HepG2 (cell line): ENCODE data around the gene HECTD4. TPM values are rescaled to one million over a fixed set of nuclear protein-coding genes. Genes with fewer than 3 reads are reported as not detected.

Source experiments
- CBX5 ChIP-seq: sonication (generic); formaldehyde crosslinking; IDR thresholded peaks from 2 replicates; pipeline ENCODE4 v1.4.0; 2020; ENCODE audit warnings: missing genetic modification reagents, borderline replicate concordance
- ELF4 ChIP-seq: sonication (generic); formaldehyde crosslinking; IDR thresholded peaks from 2 replicates; pipeline ENCODE4 v1.5.0; 2020; ENCODE audit warnings: missing genetic modification reagents, mild to moderate bottlenecking, moderate library complexity, borderline replicate concordance
- KDM4B ChIP-seq: sonication (generic); formaldehyde crosslinking; IDR thresholded peaks from 2 replicates; pipeline ENCODE4 v1.4.0; 2020; ENCODE audit warnings: missing genetic modification reagents
- POGZ ChIP-seq: sonication (generic); formaldehyde crosslinking; IDR thresholded peaks from 2 replicates; pipeline ENCODE4 v1.4.0; 2020; ENCODE audit warnings: mild to moderate bottlenecking, missing genetic modification reagents
- POLR2A ChIP-seq, 2 experiments: IDR thresholded peaks; 2 replicates each; pipeline ENCODE4 v1.6.1; 2011; ENCODE audit warnings: low read depth in 2 of 2, low read length in 2 of 2, mild to moderate bottlenecking in 1 of 2, moderate library complexity in 1 of 2; ENCODE audit not compliant: insufficient read depth in 1 of 2
- PRDM15 ChIP-seq: sonication (generic); formaldehyde crosslinking; IDR thresholded peaks from 2 replicates; pipeline ENCODE4 v1.4.0; 2020; ENCODE audit warnings: missing genetic modification reagents
- TBX3 ChIP-seq: fragments of 450-650 bp; IDR thresholded peaks from 2 replicates; pipeline ENCODE4 v1.6.1; 2017; ENCODE audit warnings: antibody characterized with exemption, mild to moderate bottlenecking, inconsistent platforms, borderline replicate concordance
- THAP8 ChIP-seq: sonication (generic); formaldehyde crosslinking; IDR thresholded peaks from 2 replicates; pipeline ENCODE4 v1.5.1; 2020; ENCODE audit warnings: missing genetic modification reagents, mild to moderate bottlenecking, borderline replicate concordance
- XBP1 ChIP-seq: sonication (generic); formaldehyde crosslinking; IDR thresholded peaks from 2 replicates; pipeline ENCODE4 v1.5.0; 2020; ENCODE audit warnings: missing genetic modification reagents
- ZFP91 ChIP-seq: sonication (generic); formaldehyde crosslinking; IDR thresholded peaks from 2 replicates; pipeline ENCODE4 v1.9.0; 2022; ENCODE audit warnings: missing genetic modification reagents, mild to moderate bottlenecking, borderline replicate concordance
- ZNF124 ChIP-seq: sonication (generic); formaldehyde crosslinking; IDR thresholded peaks from 2 replicates; pipeline ENCODE4 v1.4.0; 2020; ENCODE audit warnings: missing genetic modification reagents
- ZNF570 ChIP-seq: sonication (generic); formaldehyde crosslinking; IDR thresholded peaks from 2 replicates; pipeline ENCODE4 v1.4.0; 2020; ENCODE audit warnings: mild to moderate bottlenecking, missing genetic modification reagents, borderline replicate concordance
- ZXDC ChIP-seq: sonication (generic); formaldehyde crosslinking; IDR thresholded peaks from 2 replicates; pipeline ENCODE4 v1.5.0; 2020; ENCODE audit warnings: mild to moderate bottlenecking, missing genetic modification reagents
- polyA plus RNA-seq, 8 experiments: library from polyadenylated mRNA; depleted of rRNA in 3 of 8; stranded (reverse) in 7 of 8; unstranded in 1 of 8; fragments of >200 nt; fragmentation: Illumina TruSeq in 4 of 8; extraction: Trizol in 4 of 8; gene quantifications; 2 replicates each; pipeline versions ENCODE4 v1.2.1 to v1.2.3, GENCODE V29; 2011 to 2016; ENCODE audit warnings: low read depth in 4 of 8, missing spikeins in 1 of 8, mixed read lengths in 1 of 8; ENCODE audit not compliant: insufficient read depth in 1 of 8
- total RNA-seq, 5 experiments: library from RNA; depleted of rRNA; stranded (reverse); fragments of >200 nt; fragmentation: Illumina TruSeq; extraction: Trizol; gene quantifications; 2 replicates each; pipeline ENCODE4 v1.2.3, GENCODE V29; 2016; ENCODE audit warnings: low read depth in 1 of 5
- TF ChIP-seq, protein P1 (sequence below): sonication (generic); formaldehyde crosslinking; IDR thresholded peaks from 2 replicates; pipeline ENCODE4 v1.4.0; 2020; ENCODE audit warnings: missing genetic modification reagents

Gene HECTD4
- total and polyA plus RNA-seq, 2 of the 13 experiments (the other 11 are each of a cell fraction or from before 2014, with no cell fraction given) = 9.0 to 11.4 TPM

DNA sequence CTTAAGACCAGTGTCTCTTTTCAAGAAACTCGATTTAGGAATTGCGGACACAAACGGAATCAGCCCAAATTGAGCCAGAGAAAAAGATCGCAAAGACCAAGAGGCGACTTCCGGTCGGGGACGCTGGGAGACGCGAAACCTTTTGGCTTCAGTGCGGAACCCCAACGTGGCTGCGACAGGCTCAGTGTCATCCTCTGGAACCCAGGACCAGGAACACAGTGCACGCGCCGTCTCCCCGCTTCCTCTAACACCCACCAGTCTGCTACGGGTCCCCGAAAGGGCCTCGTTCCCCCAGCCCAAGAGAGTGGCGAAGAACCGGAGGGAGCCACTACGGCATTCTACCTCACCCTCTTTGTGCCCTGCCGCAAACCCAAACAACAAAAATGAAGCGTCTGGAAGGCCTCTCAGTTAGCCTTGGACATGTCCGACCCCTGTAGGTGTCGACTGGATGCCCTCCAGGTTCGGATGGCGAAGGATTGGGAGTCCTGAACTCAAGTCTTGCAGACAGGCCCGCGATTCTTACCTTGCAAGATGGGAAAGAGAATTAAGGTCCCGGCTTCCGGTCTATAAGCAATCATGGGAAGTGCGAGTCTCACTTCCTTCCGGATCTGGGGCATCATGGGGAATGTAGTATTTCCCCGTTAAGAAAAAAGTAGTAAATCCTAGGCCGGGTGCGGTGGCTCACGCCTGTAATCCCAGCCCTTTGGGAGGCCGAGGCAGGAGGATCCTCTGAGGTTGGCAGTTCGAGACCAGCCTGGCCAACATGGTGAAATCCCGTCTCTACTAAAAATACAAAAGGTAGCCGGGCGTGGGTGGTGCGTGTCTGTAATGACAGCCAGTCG, 27.1 kb upstream of the HECTD4 start, which contains the start of gene RPL6 (continued):
- no peak for TF ChIP-seq XBP1 (CRISPR knock-in tag)
- TF ChIP-seq POLR2A (IDR thresholded peaks at IDR 0.05; ENCODE audit: insufficient read depth in 1 of 2, low read depth in 2 of 2, low read length in 2 of 2) = peak; percentile 96 to 99
- TF ChIP-seq POGZ (CRISPR knock-in tag) = peak; percentile 61; the same call in 1 of the 2 replicates
- TF ChIP-seq KDM4B (CRISPR knock-in tag) = no peak
- TF ChIP-seq, protein P1, sequence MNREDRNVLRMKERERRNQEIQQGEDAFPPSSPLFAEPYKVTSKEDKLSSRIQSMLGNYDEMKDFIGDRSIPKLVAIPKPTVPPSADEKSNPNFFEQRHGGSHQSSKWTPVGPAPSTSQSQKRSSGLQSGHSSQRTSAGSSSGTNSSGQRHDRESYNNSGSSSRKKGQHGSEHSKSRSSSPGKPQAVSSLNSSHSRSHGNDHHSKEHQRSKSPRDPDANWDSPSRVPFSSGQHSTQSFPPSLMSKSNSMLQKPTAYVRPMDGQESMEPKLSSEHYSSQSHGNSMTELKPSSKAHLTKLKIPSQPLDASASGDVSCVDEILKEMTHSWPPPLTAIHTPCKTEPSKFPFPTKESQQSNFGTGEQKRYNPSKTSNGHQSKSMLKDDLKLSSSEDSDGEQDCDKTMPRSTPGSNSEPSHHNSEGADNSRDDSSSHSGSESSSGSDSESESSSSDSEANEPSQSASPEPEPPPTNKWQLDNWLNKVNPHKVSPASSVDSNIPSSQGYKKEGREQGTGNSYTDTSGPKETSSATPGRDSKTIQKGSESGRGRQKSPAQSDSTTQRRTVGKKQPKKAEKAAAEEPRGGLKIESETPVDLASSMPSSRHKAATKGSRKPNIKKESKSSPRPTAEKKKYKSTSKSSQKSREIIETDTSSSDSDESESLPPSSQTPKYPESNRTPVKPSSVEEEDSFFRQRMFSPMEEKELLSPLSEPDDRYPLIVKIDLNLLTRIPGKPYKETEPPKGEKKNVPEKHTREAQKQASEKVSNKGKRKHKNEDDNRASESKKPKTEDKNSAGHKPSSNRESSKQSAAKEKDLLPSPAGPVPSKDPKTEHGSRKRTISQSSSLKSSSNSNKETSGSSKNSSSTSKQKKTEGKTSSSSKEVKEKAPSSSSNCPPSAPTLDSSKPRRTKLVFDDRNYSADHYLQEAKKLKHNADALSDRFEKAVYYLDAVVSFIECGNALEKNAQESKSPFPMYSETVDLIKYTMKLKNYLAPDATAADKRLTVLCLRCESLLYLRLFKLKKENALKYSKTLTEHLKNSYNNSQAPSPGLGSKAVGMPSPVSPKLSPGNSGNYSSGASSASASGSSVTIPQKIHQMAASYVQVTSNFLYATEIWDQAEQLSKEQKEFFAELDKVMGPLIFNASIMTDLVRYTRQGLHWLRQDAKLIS (CRISPR knock-in tag) = no peak
- no peak; the same call in 1 of the 2 replicates for TF ChIP-seq ZXDC
- TF ChIP-seq ZNF124 = peak; percentile 72; the same call in 1 of the 2 replicates
- TF ChIP-seq ELF4 (CRISPR knock-in tag) = peak; percentile 93
- TF ChIP-seq CBX5 (CRISPR knock-in tag) = peak; percentile 19; the same call in 1 of the 2 replicates
- TF ChIP-seq PRDM15 (CRISPR knock-in tag) = peak; percentile 74; the same call in 1 of the 2 replicates
- TF ChIP-seq TBX3 = no peak
- TF ChIP-seq ZNF570 (CRISPR knock-in tag) = no peak
- TF ChIP-seq THAP8 (CRISPR knock-in tag) = no peak
- peak; percentile 85 for TF ChIP-seq ZFP91 (CRISPR knock-in tag)
